ENCODE data around the gene JAKMIP1.

The JAKMIP1 gene

DNA sequence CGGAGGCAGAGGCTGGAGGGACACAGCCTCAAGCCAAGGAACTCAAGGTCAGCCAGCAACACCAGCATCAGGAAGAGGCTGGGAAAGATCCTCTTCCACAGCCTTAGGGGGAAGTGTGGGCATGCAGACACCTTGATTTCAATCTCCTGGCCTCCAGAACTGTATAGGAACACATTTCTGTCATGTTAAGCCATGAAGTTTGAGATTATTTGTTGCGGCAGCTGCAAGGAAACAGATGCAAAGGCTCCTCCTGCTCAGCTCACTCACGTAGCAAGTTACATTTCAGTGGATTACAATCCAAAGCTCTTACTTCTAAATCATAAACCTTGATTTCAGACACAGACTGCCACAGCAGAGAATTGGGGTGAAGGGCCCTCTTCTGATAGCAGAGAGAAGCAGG is 113.5 kb downstream of the JAKMIP1 start:
- no peak for DNase-seq

DNA sequence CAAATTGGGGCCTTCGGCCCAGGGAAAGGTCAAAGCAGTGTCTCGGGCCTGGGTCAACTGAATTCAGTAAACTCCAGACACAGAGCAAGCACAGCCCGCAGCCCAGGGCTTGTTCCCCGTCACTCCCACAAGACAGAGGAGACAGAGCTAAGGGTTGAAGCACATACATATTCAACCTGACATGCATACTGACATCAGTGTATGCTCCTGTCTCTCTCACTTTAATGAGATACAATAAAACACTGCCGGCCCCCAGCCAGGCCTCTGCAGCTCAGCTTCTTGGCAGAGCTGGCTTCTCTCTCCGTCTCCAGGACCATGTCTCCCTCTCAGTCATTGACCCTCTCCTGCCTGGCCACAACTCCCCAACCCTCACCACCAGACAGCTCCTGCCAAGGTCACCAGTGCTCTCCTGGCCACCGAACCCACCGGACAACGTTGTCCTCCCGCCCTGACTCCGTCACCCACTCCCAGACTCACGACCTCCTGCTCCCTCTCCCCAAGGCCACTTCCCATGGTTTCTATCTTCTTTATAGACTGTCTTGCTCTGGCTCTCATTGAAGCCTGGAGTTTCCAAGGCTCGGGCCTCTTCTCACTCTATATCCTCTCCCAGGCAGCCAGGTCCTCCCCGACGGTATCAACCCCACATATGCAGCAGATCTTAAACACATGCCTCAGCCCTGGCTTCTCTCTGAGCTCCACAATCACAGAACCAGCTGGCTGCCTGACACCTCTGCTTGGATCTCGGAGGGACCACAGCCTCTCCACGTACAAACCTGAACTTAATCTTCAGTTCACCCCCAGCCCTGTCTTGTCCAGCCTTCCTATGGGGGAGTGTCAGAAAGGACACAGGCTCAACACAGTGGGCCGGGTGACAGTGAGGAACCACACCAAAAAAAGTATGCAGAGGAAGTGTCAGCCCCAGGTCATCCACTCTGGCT is 114.4 kb downstream of the JAKMIP1 start:
- DNase-seq, result no peak

DNA sequence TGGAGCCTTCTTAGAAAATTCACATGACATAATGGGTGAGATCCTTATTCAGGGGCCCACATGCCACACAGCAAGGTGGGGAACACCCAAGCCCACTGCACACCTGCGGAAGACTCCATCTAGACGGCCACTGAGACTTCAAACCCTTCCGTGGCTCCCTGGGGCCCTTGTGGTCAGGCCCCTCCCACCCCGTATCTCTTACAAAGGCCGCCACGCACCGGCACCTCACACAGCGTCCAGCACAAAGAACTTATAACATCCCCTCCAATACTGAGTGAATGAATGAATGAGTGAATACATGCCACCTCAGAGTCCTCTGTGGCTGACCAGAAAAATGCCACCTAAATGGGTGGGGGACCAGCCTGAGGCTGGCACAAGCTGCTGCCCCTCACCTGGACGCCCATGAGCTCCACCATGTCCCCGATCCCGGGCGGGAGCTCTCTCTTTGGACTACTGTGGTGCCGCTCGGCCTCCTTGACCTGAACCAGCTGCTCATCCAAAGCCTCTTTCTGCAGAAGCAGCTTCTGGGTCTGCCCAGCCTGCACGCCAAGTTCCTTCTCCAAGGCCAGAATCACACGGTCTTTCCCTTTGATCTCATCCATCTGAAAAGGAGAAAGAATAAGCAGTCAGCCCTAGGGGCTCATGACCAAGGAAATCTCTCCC is 115.2 kb downstream of the JAKMIP1 start:
- no peak for DNase-seq

DNA sequence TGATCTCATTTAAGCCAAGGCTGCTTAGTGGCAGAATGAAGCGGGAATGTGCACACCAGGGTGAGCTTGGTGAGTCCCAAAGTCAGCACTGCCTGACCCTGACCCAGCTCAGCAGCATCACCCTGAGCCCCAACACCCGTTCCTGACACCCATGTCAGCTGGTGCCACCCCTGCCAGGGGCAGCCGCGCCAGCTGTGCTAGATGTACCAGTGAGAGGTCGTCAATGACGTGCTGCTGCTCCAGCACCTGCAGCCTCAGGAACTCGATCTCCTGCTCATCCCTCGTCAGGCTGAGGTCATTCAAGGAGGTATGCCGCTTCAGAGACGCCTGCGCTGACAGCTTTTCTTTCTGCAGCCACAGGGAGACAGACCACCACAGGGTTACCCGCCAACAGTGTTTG is 120.4 kb downstream of the JAKMIP1 start:
- no peak for DNase-seq

DNA sequence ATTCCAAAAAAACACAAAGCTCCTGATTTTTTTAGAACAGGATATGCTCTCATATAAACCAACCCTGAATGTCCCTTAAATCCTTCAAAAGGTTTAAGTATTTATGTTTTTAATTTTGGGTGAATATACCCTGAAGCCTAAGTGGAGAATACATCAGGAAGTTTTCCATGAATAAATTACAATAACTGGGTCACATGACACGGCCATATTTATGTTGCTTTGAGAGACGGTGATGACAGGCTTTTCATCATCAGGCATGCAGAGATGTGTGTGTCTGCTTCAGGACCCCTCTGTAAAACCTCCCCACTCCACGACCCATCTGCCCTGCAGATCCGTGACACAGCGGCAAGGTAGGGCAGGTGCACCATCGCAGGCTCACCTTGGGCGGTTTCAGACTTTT is 121.8 kb downstream of the JAKMIP1 start:
- DNase-seq, result no peak

DNA sequence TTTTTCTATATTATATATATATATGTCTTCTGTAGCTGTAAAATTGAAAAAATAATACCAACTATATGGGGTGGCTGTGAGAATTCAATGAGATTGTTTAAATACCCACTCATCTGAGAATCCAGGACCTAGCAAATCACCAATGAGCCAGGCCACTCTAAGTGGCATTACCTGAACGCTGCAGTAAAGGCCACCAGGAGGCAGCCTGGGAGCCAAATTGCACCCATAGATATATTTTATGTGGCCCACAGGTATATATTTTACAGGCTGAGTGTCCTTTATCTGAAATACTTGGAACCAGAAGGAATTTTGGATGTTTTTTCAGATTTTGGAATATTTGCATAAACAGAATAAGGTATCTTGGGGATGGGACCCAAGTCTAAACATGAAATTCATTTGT is 124.0 kb downstream of the JAKMIP1 start:
- DNase-seq, result no peak

DNA sequence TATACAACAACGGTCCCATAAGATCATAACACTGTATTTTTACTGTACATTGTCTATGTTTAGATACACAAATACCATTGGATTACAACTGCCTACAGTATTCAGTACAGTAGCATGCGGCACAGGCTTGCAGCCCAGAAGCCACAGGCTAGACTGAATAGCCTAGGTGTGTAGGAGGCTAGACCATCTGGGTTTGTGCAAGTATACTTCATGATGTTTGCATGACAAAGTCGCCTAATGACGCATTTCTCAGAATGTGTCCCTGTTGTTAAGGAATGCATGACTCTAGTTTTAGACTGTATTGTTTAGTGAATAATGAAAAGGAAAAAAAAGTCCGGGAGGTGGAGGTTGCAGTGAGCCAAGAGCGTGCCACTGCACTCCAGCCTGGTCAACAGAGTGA is 125.6 kb downstream of the JAKMIP1 start:
- no peak for DNase-seq

DNA sequence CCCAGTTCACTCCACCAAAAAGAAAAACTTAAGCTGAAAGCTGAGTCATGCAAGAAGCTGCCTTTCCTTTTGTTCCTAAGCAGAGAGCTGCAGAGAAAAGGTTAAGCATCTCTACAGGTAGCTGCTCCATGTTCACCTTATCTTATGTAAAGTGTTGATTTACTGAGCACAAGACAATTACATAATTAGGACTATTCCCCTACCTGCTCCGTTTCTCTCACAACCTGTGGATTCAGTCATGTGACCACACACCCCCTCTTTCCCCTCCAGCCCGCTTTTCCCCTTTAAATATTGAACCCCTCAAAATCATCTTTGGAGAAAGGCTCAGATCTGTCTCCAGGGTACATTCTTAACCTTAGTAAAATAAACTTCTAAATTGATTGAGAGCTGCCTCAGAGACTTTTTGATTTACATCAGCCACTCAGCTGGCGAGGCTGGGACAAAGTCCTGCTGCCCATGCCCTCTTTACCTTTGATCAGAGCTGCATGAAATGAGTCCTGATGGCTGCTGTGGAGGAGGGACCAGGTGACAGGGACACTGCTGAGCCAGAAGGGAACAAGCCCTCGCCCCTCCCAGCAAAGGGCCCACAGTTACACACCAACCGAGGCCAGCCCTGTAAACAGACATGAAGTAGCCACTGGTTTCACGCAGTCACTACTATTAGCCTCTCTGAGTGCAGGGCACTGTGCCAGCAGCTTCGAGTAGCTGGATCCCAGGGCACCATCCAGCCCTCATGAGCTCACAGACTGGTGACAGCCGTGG is 128.2 kb downstream of the JAKMIP1 start:
- no peak for DNase-seq

DNA sequence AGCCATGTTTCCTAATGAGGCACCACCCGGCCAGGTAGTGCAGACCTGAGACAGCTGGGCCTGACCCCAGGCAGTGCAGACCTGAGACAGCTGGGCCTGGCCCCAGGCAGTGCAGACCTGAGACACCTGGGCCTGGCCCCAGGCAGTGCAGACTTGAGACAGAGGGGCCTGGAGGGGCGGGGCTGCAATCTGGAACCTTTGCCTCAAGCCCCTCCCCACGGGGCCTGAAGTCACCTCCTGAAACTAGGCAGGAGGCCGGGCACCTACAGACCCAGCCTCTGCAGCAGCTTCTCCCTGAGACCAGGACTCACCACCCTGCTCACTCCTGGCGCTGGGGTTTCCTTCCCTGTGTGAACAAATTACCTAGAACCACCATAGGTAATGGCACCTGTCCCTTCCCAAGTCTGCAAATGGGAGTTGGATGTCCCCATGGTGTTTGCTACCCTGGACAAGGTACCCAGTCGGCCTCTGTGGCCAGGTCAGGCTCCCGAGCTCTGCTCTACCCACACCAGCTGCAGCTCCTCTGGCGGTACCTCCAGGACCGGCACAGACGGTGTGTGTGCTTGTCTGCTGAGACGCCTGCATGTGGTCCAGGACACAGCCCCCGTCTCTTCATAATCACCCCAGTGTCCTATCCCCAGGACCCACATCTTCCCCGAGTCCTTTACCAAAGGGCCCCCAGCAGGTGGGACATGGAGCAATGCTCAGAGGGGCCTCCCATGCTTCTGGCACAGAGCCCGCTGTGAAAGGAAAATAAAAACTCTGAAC is 129.0 kb downstream of the JAKMIP1 start:
- no peak for DNase-seq

DNA sequence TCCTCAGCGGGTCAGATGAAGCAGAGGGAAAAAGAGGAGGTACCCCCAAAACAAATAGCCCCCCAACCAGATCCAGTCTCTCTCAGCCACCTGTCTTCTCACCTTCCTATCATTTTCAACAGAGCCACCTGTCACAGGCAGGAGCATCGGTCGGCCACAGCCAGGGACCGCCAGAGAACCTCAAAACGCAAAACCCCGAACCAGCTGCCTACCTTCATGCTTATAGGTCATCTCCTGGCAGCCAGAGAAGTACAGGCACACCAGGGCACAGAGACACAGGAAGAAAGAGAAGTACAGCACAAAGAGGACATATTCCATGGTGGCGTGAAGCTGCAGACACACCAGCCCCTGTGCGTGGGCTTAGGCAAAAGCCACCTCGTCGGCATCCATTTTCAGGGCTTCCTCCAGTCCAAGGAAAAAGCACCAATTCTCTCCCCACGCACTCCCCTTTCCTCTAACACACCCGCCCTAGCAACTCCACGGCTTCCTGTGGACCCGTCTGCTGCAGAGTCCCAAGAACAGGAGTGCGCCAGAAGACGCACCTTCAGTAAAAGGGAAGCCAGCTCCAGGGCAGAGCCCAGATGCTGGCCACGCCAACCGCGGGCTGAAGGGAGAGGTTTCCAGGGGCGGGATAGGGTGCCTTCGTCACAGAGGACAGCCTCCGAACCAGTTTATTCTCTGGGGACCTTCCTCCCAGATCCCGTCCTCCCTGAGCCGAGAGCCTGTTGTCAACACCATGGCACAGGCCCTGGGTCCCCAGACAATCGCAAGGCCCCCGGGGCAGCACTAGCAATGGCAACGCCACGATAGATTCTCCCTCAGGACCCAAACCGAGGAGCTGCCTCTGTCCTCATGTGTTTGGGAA is 130.3 kb downstream of the JAKMIP1 start:
- DNase-seq, result no peak

DNA sequence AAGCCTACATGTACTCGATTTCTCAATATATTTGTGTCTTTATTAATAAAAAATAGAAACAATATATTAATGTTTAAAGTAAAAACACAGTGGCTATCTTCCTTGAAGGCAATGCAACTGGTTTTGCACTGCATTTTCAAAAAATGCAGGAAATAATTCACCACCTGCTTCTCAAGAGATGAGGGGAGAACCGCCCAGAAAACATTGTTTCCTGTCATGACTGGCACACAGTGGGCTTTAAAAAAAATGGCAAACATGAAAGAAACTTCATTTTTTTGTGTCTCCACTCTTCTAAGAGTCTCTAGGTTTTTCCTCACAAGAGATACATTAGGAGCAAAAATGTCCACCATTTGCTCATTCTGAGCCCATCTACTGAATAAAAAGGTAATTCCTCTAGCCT is 131.4 kb downstream of the JAKMIP1 start:
- no peak for DNase-seq

DNA sequence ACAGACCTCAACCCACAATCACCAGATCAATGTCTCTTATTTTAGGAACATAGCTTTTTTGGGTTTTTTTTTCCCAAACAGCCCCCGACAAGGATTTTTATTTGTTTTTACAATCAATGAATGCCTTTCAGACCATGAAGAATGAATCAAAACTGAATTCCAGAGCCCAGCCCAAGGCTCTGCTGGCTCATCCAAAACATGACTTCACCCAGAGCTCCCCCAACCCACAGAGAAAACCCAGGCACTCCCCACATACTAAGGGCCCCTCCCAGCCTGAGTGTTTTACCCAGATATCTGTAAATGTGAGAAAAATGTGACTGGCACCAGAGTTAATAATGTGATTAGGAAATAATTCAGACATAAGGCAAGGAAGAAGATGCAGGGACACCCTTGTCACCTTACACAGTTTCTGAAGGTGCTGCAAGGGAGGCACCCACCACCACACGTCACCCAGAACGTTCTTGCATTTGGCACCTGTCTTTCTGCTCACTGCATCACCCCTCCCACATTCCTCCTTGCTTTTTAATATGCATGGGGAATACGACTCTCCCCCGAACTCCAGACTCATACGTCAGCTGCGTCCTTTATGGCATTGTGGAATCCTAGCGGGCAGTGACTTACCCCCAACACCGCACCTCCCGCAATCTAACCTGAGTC is 134.3 kb downstream of the JAKMIP1 start:
- DNase-seq, result no peak

DNA sequence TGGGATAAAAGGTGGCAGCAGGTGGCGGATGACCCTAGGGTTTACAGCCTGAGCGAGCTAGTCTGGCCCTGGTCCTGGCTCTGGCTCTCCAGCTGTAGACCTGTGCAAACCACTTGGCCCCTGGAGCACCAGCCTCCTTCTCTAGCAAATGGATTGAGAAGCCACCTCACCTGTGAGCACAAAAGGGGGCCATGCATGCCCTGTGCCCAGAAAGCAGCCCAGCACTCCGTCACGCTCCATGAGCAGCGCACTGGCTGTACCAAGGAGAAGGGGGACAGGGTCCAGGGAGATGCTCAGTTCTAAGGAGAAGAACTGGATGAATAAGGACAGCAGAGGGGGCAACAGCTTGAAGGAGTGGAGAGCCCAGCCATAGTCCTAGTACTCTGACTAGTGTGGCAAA is 135.2 kb downstream of the JAKMIP1 start:
- no peak for DNase-seq

DNA sequence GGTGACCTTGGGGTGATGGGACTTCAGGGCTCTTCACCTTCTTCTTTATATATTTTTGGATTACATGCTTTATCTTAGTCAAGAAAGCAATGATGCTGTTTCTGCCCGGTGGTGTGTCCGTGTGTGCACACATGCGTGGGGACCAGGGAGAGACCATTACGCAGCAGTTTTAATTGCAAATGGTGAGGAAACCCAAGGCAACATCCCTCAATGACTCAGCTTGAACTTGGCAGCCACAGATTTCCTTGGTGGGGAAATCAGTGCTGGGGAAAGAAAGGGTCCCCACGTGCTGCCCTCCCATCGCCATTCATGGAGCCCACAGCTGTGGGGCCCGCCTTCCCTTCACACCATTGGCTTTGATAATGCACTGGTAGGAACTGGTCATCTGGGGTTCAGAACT is 136.0 kb downstream of the JAKMIP1 start:
- DNase-seq, result no peak

DNA sequence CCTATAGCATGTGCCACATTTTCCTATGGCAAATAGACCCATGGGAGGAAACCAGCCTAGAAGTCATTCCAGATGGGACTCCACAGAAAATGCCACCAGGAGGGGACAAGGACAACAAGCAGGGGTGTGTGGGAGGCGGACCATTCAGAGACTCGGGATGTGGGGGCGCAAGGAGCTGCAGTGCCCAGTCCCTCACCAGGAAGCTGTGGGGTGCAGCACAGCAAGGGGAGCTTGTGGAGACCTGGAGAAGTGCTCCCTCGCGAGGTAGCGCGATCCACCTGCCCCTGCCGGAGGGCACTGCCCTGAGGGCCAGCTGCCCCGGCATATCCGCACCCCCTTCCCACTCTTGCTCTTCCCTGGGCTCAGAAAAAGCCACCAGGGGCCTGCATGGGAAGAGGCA is 136.7 kb downstream of the JAKMIP1 start:
- DNase-seq, result no peak

DNA sequence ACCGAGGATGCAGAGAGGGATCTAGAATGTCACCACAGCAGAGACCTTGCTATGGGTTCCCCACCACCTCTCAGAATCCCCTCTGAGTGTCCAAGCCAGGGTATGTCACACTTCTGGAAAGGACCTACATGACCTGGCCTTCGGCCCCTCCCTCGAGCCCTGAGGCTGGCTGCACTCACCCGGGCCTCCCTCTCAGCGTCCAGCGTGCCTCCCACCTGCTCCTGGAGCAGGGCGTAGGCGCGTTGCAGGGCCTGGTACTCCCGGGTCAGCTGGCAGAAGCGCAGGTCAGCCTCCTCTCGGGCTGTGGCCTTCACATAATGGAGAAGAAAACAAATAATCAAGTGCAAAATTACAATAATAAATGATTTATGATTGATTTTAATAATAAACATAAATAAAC is 138.2 kb downstream of the JAKMIP1 start:
- DNase-seq, result no peak

DNA sequence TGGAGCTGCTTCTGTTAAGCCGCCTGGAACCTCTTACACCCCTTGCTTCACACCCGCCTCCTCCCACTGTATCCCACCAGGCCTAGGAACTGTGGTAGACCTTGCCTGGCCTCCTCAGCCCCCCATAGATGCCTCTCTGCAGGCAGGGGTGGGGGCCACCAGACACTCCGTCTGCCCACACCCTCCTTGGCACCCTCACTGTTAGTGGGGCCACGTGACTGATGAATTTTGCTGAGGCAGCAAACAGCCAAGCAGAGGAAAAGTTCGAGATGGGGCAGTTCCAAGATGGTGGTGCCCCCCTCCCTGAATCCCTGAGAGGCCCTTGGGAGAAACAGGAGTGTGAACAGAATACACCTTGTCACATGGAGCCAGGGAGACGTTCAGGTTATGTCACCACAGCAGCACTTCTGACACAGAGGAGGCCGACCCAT is 141.0 kb downstream of the JAKMIP1 start:
- DNase-seq, result no peak

DNA sequence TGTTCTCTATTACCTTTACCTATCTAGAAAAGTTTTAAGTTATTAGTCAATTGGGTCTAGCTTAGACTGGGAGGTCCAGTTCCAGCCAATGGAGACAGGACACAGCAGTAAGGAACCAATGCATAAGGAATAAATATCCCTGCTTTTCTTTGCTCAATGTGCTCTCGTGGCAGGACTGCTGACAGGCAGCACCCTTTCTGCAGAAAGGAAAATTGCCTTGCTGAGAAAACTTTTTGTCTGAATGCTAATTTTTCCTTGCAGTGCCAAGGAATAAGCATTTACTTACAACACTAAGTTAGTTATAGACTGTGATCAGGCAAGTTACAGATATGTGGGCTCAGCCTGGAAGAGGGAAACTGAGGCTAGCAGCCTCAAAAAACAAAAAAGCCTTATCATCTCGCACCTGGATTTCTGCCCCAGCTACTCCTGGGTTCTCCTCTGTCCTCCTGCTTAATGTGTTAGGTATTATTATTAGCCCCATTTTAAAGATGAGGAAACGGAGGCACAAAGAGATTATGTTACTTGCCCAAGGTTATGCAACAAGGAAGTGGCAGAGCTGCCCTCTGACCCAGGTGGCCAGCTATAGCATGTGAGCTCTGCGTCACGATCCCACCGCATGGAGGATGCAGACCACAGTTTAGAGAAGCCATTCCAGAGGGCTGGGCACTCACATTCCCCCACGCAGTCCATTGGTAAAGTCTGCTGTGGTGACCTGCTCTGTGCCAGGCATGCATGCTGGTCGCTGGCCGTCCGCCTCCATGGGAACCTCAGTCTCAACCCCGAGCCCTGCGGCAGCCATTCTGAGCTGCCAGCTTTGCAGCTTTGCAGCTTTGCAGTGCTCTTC is 141.6 kb downstream of the JAKMIP1 start:
- no peak for DNase-seq

DNA sequence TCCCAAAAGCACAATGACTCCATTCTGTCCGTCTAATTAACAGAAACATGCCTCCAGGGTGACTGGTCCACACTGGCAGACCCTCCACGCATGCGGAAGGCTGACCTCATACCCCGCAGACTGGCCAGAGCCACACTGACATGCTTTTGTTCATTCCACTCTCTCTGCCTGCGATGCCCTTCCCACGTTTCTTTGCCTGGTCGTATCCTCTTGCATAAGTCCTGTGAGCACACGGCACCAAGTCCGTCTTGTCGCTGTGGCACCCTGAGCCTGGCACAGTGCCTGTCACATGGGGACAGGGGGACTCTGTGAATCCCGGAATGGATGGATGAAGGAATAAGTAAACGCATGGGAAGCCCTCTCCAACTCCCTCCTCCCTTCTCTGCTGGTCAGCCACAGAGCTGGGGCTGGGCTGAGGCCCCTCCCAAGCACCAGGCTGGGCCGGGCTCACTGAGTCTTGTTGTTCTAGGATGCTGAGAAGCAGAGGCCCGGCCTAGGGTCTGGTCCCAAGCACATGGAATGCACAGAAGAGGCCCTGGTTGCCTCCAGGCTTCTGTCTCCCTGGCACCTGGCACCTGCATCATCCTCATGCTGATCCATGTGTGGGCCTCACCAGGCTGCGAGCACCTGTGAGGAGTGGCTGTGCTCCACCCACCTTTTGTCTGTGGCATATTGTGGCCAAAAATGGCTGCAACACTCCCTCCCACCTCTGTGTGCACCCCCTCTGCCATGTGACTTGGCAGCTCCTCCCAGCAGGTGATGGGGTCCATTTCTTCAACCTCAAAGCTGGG is 143.2 kb downstream of the JAKMIP1 start:
- DNase-seq, result no peak
